ENCODE data around the gene ZDHHC12.

DNA sequence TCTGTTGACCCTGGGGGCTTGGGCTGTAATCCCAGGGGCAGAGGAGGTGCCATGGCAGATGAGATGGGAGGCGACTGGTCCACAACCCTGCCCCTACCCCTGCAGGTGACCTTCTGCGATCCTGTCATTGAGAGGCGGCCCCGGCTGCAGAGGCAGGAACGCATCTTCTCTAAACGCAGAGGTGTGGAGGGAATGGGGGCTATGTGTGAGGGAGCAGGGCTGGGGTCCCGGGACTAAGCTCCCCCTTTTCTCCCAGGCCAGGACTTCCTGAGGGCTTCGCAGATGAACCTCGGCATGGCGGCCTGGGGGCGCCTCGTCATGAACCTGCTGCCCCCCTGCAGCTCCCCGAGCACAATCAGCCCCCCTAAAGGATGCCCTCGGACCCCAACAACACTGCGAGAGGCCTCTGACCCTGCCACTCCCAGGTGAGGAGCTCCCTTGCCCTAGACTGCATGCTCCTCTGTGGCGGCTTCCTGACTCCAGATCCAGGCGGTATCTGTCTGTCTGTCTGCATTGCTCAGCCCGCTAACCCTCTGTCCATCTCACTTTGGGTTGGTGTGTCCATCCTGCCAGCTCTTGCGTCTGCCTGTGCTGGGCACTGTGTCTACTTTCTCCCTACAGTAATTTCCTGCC is 9.9 kb downstream of the ZDHHC12 start:
- TF ChIP-seq CTCF (IDR thresholded peaks at IDR 0.05; ENCODE audit: low read depth, low read length, missing input control) (no peak), JUND (IDR thresholded peaks at IDR 0.05) (no peak), YY1 (IDR thresholded peaks at IDR 0.05) (no peak), ATF3 (IDR thresholded peaks at IDR 0.05) (no peak)
- TF ChIP-seq, protein P1, sequence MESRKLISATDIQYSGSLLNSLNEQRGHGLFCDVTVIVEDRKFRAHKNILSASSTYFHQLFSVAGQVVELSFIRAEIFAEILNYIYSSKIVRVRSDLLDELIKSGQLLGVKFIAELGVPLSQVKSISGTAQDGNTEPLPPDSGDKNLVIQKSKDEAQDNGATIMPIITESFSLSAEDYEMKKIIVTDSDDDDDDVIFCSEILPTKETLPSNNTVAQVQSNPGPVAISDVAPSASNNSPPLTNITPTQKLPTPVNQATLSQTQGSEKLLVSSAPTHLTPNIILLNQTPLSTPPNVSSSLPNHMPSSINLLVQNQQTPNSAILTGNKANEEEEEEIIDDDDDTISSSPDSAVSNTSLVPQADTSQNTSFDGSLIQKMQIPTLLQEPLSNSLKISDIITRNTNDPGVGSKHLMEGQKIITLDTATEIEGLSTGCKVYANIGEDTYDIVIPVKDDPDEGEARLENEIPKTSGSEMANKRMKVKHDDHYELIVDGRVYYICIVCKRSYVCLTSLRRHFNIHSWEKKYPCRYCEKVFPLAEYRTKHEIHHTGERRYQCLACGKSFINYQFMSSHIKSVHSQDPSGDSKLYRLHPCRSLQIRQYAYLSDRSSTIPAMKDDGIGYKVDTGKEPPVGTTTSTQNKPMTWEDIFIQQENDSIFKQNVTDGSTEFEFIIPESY (IDR thresholded peaks at IDR 0.05), result no peak

Measured in liver (tissue), 3 donors.